Cardiac muscle cell (in vitro differentiated cells and primary cell): ENCODE measurements around the gene CYFIP1. TPM values are rescaled to one million over a fixed set of nuclear protein-coding genes. Genes with fewer than 3 reads are reported as not detected.

Experiments used
- DNase-seq, 2 donors: peaks; one replicate each; pipeline versions ENCODE4 v3.0.0 to v3.0.0-alpha.2; 2010 to 2017; ENCODE audit warnings: low read depth in 1 of 2, low spot score in 1 of 2
- H3K27ac ChIP-seq: fragments of 200-600 bp; sonication (generic); 2 replicates; pipeline ENCODE4 v1.5.1; 2016
- H3K27me3 ChIP-seq: fragments of 200-600 bp; sonication (generic); 2 replicates; pipeline ENCODE4 v1.6.0; 2016; ENCODE audit warnings: control low read depth
- H3K36me3 ChIP-seq: fragments of 200-600 bp; sonication (generic); 2 replicates; pipeline ENCODE4 v1.5.1; 2016; ENCODE audit warnings: control low read depth
- H3K4me1 ChIP-seq: fragments of 200-600 bp; sonication (generic); 2 replicates; pipeline ENCODE4 v1.8.1; 2017; ENCODE audit warnings: low read depth, mild to moderate bottlenecking, mixed run types
- H3K4me3 ChIP-seq: fragments of 200-600 bp; sonication (generic); 2 replicates; pipeline ENCODE4 v1.5.1; 2016; ENCODE audit warnings: mild to moderate bottlenecking
- H3K9me3 ChIP-seq: fragments of 200-600 bp; sonication (generic); 2 replicates; pipeline ENCODE4 v1.5.1; 2017; ENCODE audit warnings: low read depth, mild to moderate bottlenecking, control low read depth
- polyA plus RNA-seq: library from polyadenylated mRNA; unstranded; fragments of >200 nt; fragmentation: Nextera tagmentation; extraction: Ambion mirVana; gene quantifications from 2 replicates; pipeline ENCODE4 v1.2.1, GENCODE V29; 2016
- total RNA-seq: library from RNA; depleted of rRNA; stranded (reverse); fragments of >200 nt; gene quantifications from 2 replicates; pipeline ENCODE4 v1.2.3, GENCODE V29; 2016
- TF ChIP-seq, protein P1 (sequence below): IDR thresholded peaks from 2 replicates; pipeline ENCODE4 v1.5.1; 2012; ENCODE audit warnings: low read depth, mild to moderate bottlenecking, low read length

Gene CYFIP1
- total and polyA plus RNA-seq, 2 experiments from 2014 or later, result 32.9 to 38.7 TPM

DNA sequence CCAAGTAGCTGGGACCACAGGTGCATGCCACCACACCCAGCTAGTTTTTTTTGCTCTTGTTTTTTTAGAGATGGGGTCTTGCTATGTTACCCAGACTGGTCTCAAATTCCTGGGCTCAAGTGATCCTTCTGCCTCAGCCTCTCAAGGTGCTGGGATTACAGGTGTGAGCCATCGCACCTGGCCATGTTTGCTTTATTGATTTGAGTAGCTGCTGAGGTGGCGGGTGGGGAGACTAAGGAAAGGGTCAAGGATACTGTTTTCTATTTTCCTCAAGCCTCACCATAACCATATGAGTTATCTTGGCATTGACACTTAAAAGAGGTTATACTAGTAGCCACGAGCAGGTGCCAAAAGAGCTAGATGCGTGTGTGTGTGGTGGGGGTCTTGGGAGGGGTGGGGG, 39.0 kb downstream of the CYFIP1 start:
- no peaks in the 10 kb centered on the region for H3K9me3 ChIP-seq
- no peak overlapping the region for H3K4me3 ChIP-seq
- TF ChIP-seq, protein P1, sequence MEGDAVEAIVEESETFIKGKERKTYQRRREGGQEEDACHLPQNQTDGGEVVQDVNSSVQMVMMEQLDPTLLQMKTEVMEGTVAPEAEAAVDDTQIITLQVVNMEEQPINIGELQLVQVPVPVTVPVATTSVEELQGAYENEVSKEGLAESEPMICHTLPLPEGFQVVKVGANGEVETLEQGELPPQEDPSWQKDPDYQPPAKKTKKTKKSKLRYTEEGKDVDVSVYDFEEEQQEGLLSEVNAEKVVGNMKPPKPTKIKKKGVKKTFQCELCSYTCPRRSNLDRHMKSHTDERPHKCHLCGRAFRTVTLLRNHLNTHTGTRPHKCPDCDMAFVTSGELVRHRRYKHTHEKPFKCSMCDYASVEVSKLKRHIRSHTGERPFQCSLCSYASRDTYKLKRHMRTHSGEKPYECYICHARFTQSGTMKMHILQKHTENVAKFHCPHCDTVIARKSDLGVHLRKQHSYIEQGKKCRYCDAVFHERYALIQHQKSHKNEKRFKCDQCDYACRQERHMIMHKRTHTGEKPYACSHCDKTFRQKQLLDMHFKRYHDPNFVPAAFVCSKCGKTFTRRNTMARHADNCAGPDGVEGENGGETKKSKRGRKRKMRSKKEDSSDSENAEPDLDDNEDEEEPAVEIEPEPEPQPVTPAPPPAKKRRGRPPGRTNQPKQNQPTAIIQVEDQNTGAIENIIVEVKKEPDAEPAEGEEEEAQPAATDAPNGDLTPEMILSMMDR, result no peak
- no peaks in the 10 kb centered on the region for H3K4me1 ChIP-seq
- DNase-seq, result no peak
- H3K27me3 ChIP-seq, result no peaks in the 10 kb centered on the region
- H3K27ac ChIP-seq, result no peak overlapping the region
- peaks cover 20% of the 10 kb centered on the region for H3K36me3 ChIP-seq

DNA sequence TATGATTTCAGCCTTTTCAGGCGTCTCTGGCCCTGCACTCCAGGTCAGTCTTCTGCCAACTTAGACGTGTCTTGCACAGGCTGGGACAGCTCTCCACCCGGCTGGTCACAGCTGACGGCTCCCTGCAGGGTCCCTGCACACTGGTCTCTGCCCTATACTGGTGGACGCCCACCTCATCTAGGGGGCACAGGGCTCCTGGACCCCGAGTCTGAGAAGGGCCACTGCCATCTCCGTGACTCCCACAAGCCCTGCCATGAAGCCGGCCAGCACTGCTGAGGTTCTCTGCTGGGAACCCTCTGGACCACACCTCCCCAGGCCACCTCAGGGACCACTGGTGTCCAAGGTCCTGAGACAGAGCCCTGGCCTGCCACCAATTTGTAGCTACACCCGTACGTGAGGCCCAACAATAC, 40.5 kb downstream of the CYFIP1 start:
- Histone ChIP-seq H3K36me3 (peaks cover 23% of the 10 kb centered on the region), H3K27me3 (no peaks in the 10 kb centered on the region), H3K9me3 (no peaks in the 10 kb centered on the region), H3K4me3 (no peak overlapping the region), H3K4me1 (no peaks in the 10 kb centered on the region), H3K27ac (no peak overlapping the region)
- DNase-seq, result no peak
- TF ChIP-seq, protein P1, result no peak

GRCh38 chr15:22939051-22939450, 41.1 kb downstream of the CYFIP1 start:
- H3K27ac ChIP-seq, result no peak overlapping the region
- peaks cover 23% of the 10 kb centered on the region for H3K36me3 ChIP-seq
- no peaks in the 10 kb centered on the region for H3K4me1 ChIP-seq
- no peaks in the 10 kb centered on the region for H3K27me3 ChIP-seq
- DNase-seq, result no peak
- TF ChIP-seq, protein P1, result no peak
- no peaks in the 10 kb centered on the region for H3K9me3 ChIP-seq
- H3K4me3 ChIP-seq, result no peak overlapping the region

- DNase-seq, result no peak
- TF ChIP-seq, protein P1, result no peak
- Histone ChIP-seq H3K4me3 (no peak overlapping the region), H3K36me3 (peaks cover 16% of the 10 kb centered on the region), H3K9me3 (no peaks in the 10 kb centered on the region), H3K27ac (no peak overlapping the region), H3K27me3 (no peaks in the 10 kb centered on the region), H3K4me1 (no peaks in the 10 kb centered on the region)
Measured at GRCh38 chr15:22936577-22937472, 43.3 kb downstream of the CYFIP1 start.

GRCh38 chr15:22933641-22934061, 46.5 kb downstream of the CYFIP1 start:
- Histone ChIP-seq H3K36me3 (peaks cover 16% of the 10 kb centered on the region), H3K4me1 (no peaks in the 10 kb centered on the region), H3K9me3 (no peaks in the 10 kb centered on the region), H3K27me3 (no peaks in the 10 kb centered on the region), H3K4me3 (no peak overlapping the region), H3K27ac (no peak overlapping the region)
- no peak for DNase-seq
- TF ChIP-seq, protein P1, result no peak
